Measurements from ENCODE around the gene IGF2.

The IGF2 gene

GRCh38 chr11:2090172-2091111 lies 48.7 kb downstream of the IGF2 start:
- DNase-seq: no peak

DNA sequence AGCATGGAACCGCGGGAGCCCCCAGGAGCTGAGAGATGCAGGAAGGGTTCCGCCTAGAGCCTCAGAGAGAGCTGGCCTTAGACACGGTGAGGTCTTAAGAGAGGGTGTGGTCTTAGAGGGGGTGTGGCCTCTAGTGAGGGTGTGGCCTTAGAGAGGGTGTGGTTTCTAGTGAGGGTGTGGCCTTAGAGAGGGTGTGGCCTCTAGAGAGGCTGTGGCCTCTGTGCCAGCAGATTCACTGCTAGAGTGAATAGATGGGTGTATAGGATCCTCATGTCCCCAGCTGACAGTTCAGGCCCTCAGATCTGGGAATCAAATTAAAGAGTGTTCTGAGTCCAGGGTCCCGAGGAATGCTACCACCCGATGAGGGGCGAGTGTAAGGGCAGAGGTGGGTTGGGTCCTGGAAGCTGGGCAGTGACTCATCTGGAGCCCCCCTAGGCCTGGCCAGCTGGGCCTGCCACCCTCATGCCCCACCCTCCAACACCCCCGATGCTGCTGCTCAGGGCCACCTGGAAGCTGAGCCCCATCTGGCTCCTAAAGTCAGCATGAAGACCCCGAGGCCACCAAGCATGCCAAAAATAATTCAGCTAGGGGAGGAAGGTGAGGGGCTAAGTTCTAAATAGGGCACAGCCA lies 49.5 kb downstream of the IGF2 start:
- no peak for DNase-seq

- no peak for DNase-seq
These were observed 50.2 kb downstream of the IGF2 start for GRCh38 chr11:2088746-2089535.

DNA sequence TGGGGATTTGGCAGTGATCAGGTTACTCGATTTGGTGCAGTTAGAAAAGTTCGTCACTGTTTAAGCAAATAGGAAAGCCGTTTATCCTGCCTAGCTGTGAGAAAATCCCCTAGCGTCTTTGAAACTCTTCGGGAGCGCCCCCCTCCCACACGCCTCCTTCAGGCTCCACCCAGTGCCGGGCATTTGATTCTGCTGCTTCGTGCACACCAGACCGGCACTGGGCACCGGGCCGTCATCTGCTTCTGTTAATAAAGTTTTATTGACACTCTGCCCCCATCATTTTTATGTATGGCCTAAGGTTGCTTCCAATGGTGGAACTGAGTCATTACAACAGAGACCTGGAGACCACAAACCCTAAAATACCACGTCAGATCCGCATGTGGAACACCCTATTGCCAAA lies 50.9 kb downstream of the IGF2 start:
- DNase-seq: no peak

- no peak for DNase-seq
These were observed 52.7 kb downstream of the IGF2 start for GRCh38 chr11:2086239-2087040.

GRCh38 chr11:2085251-2086066 lies 53.7 kb downstream of the IGF2 start:
- DNase-seq: no peak

- DNase-seq: no peak
These were observed 54.5 kb downstream of the IGF2 start for GRCh38 chr11:2084721-2085120.
